Activated CD8-positive, alpha-beta memory T cell treated with anti-CD3 and anti-CD28 coated beads, Interleukin-2, amount 50 U/mL, for 1 hour (primary cell): ENCODE results near the gene XRCC1.
"Not testable (repeated sequence)": the region's sequence is repeated elsewhere in the genome, so short reads cannot be mapped to it uniquely, and the experiment has no call there.

Experiments used
- DNase-seq: peaks from one replicate; pipeline ENCODE4 v3.0.0-alpha.2; 2020; ENCODE audit errors: extremely low read depth

The XRCC1 gene

GRCh38 chr19:43575156-43575950 lies at the start of gene XRCC1, which contains the start of gene PINLYP:
Gene XRCC1 (minus strand): TSS chr19:43575527. CDS start chr19:43575458, 69 bp downstream.
Gene PINLYP (plus strand): TSS chr19:43575801. CDS start chr19:43577192, 1,391 bp downstream.
- peak; percentile 91 for DNase-seq

GRCh38 chr19:43624933-43625332 lies 49.6 kb upstream of the XRCC1 start:
- peak; percentile 72 for DNase-seq

- no peak for DNase-seq
These were observed 48.8 kb upstream of the XRCC1 start for GRCh38 chr19:43623889-43624670.

GRCh38 chr19:43622956-43623355 lies 47.6 kb upstream of the XRCC1 start:
- DNase-seq: no peak

- DNase-seq: no peak
These were observed 46.7 kb upstream of the XRCC1 start for GRCh38 chr19:43622070-43622469.

GRCh38 chr19:43620061-43621001 lies 45.0 kb upstream of the XRCC1 start:
- DNase-seq: peak; percentile 71

GRCh38 chr19:43619262-43620060 lies 44.1 kb upstream of the XRCC1 start, which contains the start of gene ZNF428:
Gene ZNF428 (minus strand): TSS chr19:43619629. CDS start chr19:43614304, 5,325 bp downstream.
- DNase-seq: peak; percentile 54

GRCh38 chr19:43618921-43619261 lies 43.6 kb upstream of the XRCC1 start:
- no peak for DNase-seq

GRCh38 chr19:43616954-43617353 lies 41.6 kb upstream of the XRCC1 start:
- no peak for DNase-seq

- no peak for DNase-seq
These were observed 41.0 kb upstream of the XRCC1 start for GRCh38 chr19:43616306-43616705.

- no peak for DNase-seq
These were observed 37.0 kb upstream of the XRCC1 start for GRCh38 chr19:43612374-43612773.

GRCh38 chr19:43611788-43612187 lies 36.5 kb upstream of the XRCC1 start, which contains the start of gene SRRM5:
Gene SRRM5 (plus strand): TSS chr19:43612088. CDS start chr19:43612122, 34 bp downstream.
- DNase-seq: no peak

- no peak for DNase-seq
These were observed 35.2 kb upstream of the XRCC1 start for GRCh38 chr19:43610493-43610892.

GRCh38 chr19:43609872-43610271 lies 34.5 kb upstream of the XRCC1 start:
- DNase-seq: no peak

GRCh38 chr19:43607238-43608205 lies 32.2 kb upstream of the XRCC1 start:
- DNase-seq: no peak

- no peak for DNase-seq
These were observed 31.4 kb upstream of the XRCC1 start for GRCh38 chr19:43606569-43607229.

GRCh38 chr19:43605875-43606568 lies 30.7 kb upstream of the XRCC1 start:
- no peak for DNase-seq

GRCh38 chr19:43600326-43600725 lies 25.0 kb upstream of the XRCC1 start:
- not testable (repeated sequence) for DNase-seq
